Fibroblast of villous mesenchyme (primary cell): ENCODE results near the gene PCDHA7. TPM values are rescaled to one million over a fixed set of nuclear protein-coding genes. Genes with fewer than 3 reads are reported as not detected.
"Not testable (repeated sequence)": the region's sequence is repeated elsewhere in the genome, so short reads cannot be mapped to it uniquely, and the experiment has no call there.

Experiments used
- DNase-seq: peaks from one replicate; pipeline ENCODE4 v3.0.0-alpha.2; 2010; ENCODE audit warnings: low read depth
- H3K4me3 ChIP-seq: 2 replicates; pipeline ENCODE4 v1.5.1; 2011; ENCODE audit warnings: low read depth, mild to moderate bottlenecking, low read length
- CTCF ChIP-seq: IDR thresholded peaks from 2 replicates; pipeline ENCODE4 v1.5.1; 2012; ENCODE audit warnings: low read depth, mild to moderate bottlenecking, low read length; ENCODE audit not compliant: insufficient read depth
- total RNA-seq: library from RNA; depleted of rRNA; stranded (reverse); fragments of >200 nt; gene quantifications from 2 replicates; pipeline ENCODE4 v1.2.3, GENCODE V29; 2012

Gene PCDHA7
- total RNA-seq, 1 donor = 0.86 TPM

GRCh38 chr5:140827704-140828361 is 6.2 kb upstream of the PCDHA7 start, which contains the start of gene PCDHA6:
PCDHA6 (plus strand) TSS chr5:140827960; CDS start chr5:140828092, 132 bp downstream.
- DNase-seq = no peak
- peak; percentile 24 for TF ChIP-seq CTCF
- no peak within 1 kb of the TSS for H3K4me3 ChIP-seq

- H3K4me3 ChIP-seq = no peak overlapping the region
- no peak for DNase-seq
- no peak for TF ChIP-seq CTCF
Measured at GRCh38 chr5:140828362-140828737, 5.7 kb upstream of the PCDHA7 start.

GRCh38 chr5:140829511-140830501 is 4.3 kb upstream of the PCDHA7 start:
- DNase-seq, H3K4me3 ChIP-seq: not testable (repeated sequence)

- not testable (repeated sequence) for DNase-seq
- H3K4me3 ChIP-seq = peak overlapping the region; percentile 33
Measured at GRCh38 chr5:140834439-140835008, 455 bp downstream of the PCDHA7 start.

- no peak overlapping the region for H3K4me3 ChIP-seq
- no peak for TF ChIP-seq CTCF
- no peak for DNase-seq
Measured at GRCh38 chr5:140835622-140836510, 1.8 kb downstream of the PCDHA7 start.

- TF ChIP-seq CTCF = peak; percentile 35
- DNase-seq = no peak
- H3K4me3 ChIP-seq = no peak within 1 kb of the TSS
Measured at GRCh38 chr5:140840978-140841962, 7.2 kb downstream of the PCDHA7 start, which contains the start of gene PCDHA8. PCDHA8 (plus strand) TSS chr5:140841187; CDS start chr5:140841322, 135 bp downstream.
